ENCODE data around the gene WASHC2A. TPM values are rescaled to one million over a fixed set of nuclear protein-coding genes. Genes with fewer than 3 reads are reported as not detected.

WASHC2A gene
- total RNA-seq, 2 donors from 2014 or later: 27.0 to 32.4 TPM

Other genes starting within 250 kb of the WASHC2A start
- gene PARG, start 125.9 kb upstream of the WASHC2A start, total RNA-seq: 10 to 100 TPM; 32.1 to 33.4 TPM
- 10 to 100 TPM; 18.3 to 23.3 TPM for gene TIMM23B, start 125.9 kb upstream of the WASHC2A start, total RNA-seq
- gene AGAP6, start 79.5 kb upstream of the WASHC2A start, total RNA-seq: 10 to 100 TPM; 18.4 to 21.9 TPM
- 1 to 10 TPM in 1 of 2 donors, under 1 TPM in 1; 0.60 to 3.9 TPM for gene ASAH2, start 183.6 kb downstream of the WASHC2A start, total RNA-seq